CD4-positive, alpha-beta T cell (primary cell): Measurements from ENCODE around the gene STAT2. TPM values are rescaled to one million over a fixed set of nuclear protein-coding genes. Genes with fewer than 3 reads are reported as not detected.
"Not testable (repeated sequence)": the region's sequence is repeated elsewhere in the genome, so short reads cannot be mapped to it uniquely, and the experiment has no call there.

Experiments used
- ATAC-seq: fragments of 200-7000 bp; cut with Tn5 transposase; one replicate; pipeline ENCODE4 v1.10.0; 2022; ENCODE audit warnings: mild to moderate bottlenecking; ENCODE audit not compliant: poor library complexity
- CTCF ChIA-PET: fragments of 350-600 bp; sonication (Branson Sonifier 250); formaldehyde crosslinking; loops from one replicate; lab custom pipeline; 2021; ENCODE audit warnings: antibody characterized with exemption, inconsistent platforms; lab: Charles Lee
- POLR2A ChIA-PET: fragments of 350-600 bp; sonication (Branson Sonifier 250); formaldehyde crosslinking; loops from one replicate; lab custom pipeline; 2021; ENCODE audit warnings: antibody characterized with exemption, inconsistent platforms; lab: Charles Lee
- DNase-seq, 14 experiments: peaks; one replicate each; pipeline ENCODE4 v3.0.0-alpha.2; 2013 to 2020; ENCODE audit warnings: mixed read lengths in 2 of 14
- H3K27ac ChIP-seq, 2 donors: one replicate each; pipeline versions ENCODE4 v1.5.1 to v1.7.0; 2013; ENCODE audit warnings: low read length in 2 of 2, low read depth in 1 of 2, mild to moderate bottlenecking in 1 of 2
- H3K27me3 ChIP-seq, 2 experiments: 1 replicate in 1 of 2; 2 replicates in 1 of 2; pipeline versions ENCODE4 v1.6.1 to v1.7.0; 2013; ENCODE audit warnings: low read length in 2 of 2, control low read depth in 1 of 2, mild to moderate bottlenecking in 1 of 2, moderate library complexity in 1 of 2; ENCODE audit not compliant: insufficient read depth in 2 of 2, control insufficient read depth in 1 of 2
- H3K36me3 ChIP-seq: one replicate; pipeline ENCODE4 v1.6.1; 2013; ENCODE audit warnings: low read length, control low read depth; ENCODE audit not compliant: insufficient read depth
- H3K4me1 ChIP-seq: one replicate; pipeline ENCODE4 v1.6.1; 2013; ENCODE audit warnings: low read length, control low read depth; ENCODE audit not compliant: insufficient read depth
- H3K4me3 ChIP-seq: one replicate; pipeline ENCODE4 v1.5.1; 2013; ENCODE audit warnings: mild to moderate bottlenecking, low read length, moderate library complexity
- H3K9me3 ChIP-seq, 2 experiments: 1 replicate in 1 of 2; 2 replicates in 1 of 2; pipeline versions ENCODE4 v1.6.1 to v1.7.0; 2013; ENCODE audit warnings: low read length in 2 of 2, mild to moderate bottlenecking in 2 of 2, control low read depth in 1 of 2, moderate library complexity in 1 of 2; ENCODE audit not compliant: control insufficient read depth in 1 of 2, insufficient read depth in 1 of 2
- H3K27ac Mint-ChIP-seq: one replicate; pipeline ENCODE4 v1.8.0; 2020; ENCODE audit warnings: mixed read lengths
- H3K27me3 Mint-ChIP-seq: one replicate; pipeline ENCODE4 v1.8.0; 2021; ENCODE audit warnings: mixed read lengths
- H3K36me3 Mint-ChIP-seq: one replicate; pipeline ENCODE4 v1.8.0; 2021; ENCODE audit warnings: low read depth, mixed read lengths
- H3K4me1 Mint-ChIP-seq: one replicate; pipeline ENCODE4 v1.8.0; 2021; ENCODE audit warnings: low read depth, mixed read lengths
- H3K4me3 Mint-ChIP-seq: one replicate; pipeline ENCODE4 v1.8.0; 2020; ENCODE audit warnings: mild to moderate bottlenecking, mixed read lengths
- H3K9me3 Mint-ChIP-seq: one replicate; pipeline ENCODE4 v1.8.0; 2020; ENCODE audit warnings: mixed read lengths
- CTCF ChIP-seq: fragments of 200-600 bp; IDR thresholded peaks from one replicate; pipeline ENCODE4 v1.8.0; 2022; ENCODE audit warnings: antibody characterized with exemption, mild to moderate bottlenecking
- intact Hi-C, 2 experiments: fragments of 100-400 bp; cut with DNase I in 1 of 2; cut with micrococcal nuclease in 1 of 2; formaldehyde crosslinking; loops; one replicate each; pipeline versions ENCODE4 v1.15.1 to v1.9.0; 2023 to 2025; cut with DNase I, micrococcal nuclease
- polyA plus RNA-seq, 2 donors: library from polyadenylated mRNA; unstranded; fragments of 120-200 nt; gene quantifications; one replicate each; pipeline ENCODE4 v1.2.1, GENCODE V29; 2013
- total RNA-seq, 174 experiments: library from RNA in 2 of 174; stranded (reverse) in 2 of 174; gene quantifications; one replicate each; pipeline ENCODE4 v1.2.3 and lab custom pipeline; 2021 to 2026

Gene STAT2
- total RNA-seq (100 to 1,000 TPM; 114 to 125 TPM), total RNA-seq (lab: John Stamatoyannopoulos, UW) (57.2 to 628 (median 193) reads per million in 172 experiments)
- 103 TPM for polyA plus RNA-seq (2013, experiment 1 of 2)
- polyA plus RNA-seq (2013, experiment 2 of 2) = 123 TPM

GRCh38 chr12:56359851-56360767 lies at the start of gene STAT2:
STAT2 (minus strand) TSS chr12:56360107; CDS start chr12:56356571, 3,536 bp downstream.
- intact Hi-C loops = loop anchor here (1.0 to 5.0 kb wide), 8 partner anchors 21 to 277 kb away; partner anchors contain the start of genes CNPY2 (in 1 of the 2), CS (in 1 of the 2) and IL23A (in 1 of the 2)

GRCh38 chr12:56408799-56409417 lies 49.0 kb upstream of the STAT2 start:
- ATAC-seq = no peak
- H3K36me3 ChIP-seq = no peaks in the 10 kb centered on the region
- ChIA-PET CTCF (no interaction called here), POLR2A (no interaction called here)
- TF ChIP-seq CTCF = no peak
- no peaks in the 10 kb centered on the region for H3K36me3 Mint-ChIP-seq
- H3K27ac ChIP-seq = no peak overlapping the region
- H3K9me3 Mint-ChIP-seq = no peaks in the 10 kb centered on the region
- no peaks in the 10 kb centered on the region for H3K4me1 Mint-ChIP-seq
- H3K4me3 Mint-ChIP-seq = no peak overlapping the region
- H3K27me3 ChIP-seq = no peaks in the 10 kb centered on the region
- H3K27me3 Mint-ChIP-seq = no peaks in the 10 kb centered on the region
- H3K4me3 ChIP-seq = no peak overlapping the region
- H3K9me3 ChIP-seq = no peaks in the 10 kb centered on the region
- no peaks in the 10 kb centered on the region for H3K4me1 ChIP-seq
- no peak overlapping the region for H3K27ac Mint-ChIP-seq
- no peak for DNase-seq
- intact Hi-C loops = no loop called here

More at GRCh38 chr12:56359851-56360767, at the start of gene STAT2:
- Histone ChIP-seq H3K27ac (peak within 1 kb of the TSS; percentile 54 to 79), H3K9me3 (no peaks in the 10 kb centered on the region), H3K4me3 (peak within 1 kb of the TSS; percentile 90), H3K27me3 (no peaks in the 10 kb centered on the region), H3K36me3 (peaks cover 13% of the 10 kb centered on the region), H3K4me1 (peaks cover 27% of the 10 kb centered on the region)
- H3K4me3 Mint-ChIP-seq = peak within 1 kb of the TSS; percentile 99
- POLR2A ChIA-PET = interaction anchor here (0.6 to 5.1 kb wide), 43 partner anchors 9 to 1120 kb away, joined by 3 to 150 read pairs (median 6); partner anchors contain the start of genes ARHGAP9, ATP5F1B, CNPY2 and COQ10A
- peaks cover 40% of the 10 kb centered on the region for H3K36me3 Mint-ChIP-seq
- H3K27me3 Mint-ChIP-seq = no peaks in the 10 kb centered on the region
- H3K27ac Mint-ChIP-seq = peak within 1 kb of the TSS; percentile 93
- CTCF ChIA-PET = interaction anchor here (0.6 to 2.9 kb wide), 10 partner anchors 13 to 234 kb away, joined by 3 to 17 read pairs (median 4); partner anchors contain the start of genes CNPY2, IL23A and PAN2
- no peaks in the 10 kb centered on the region for H3K9me3 Mint-ChIP-seq
- H3K4me1 Mint-ChIP-seq = peaks cover 33% of the 10 kb centered on the region
- ATAC-seq (peak; percentile 94), DNase-seq (peak; percentile 97 to 100 (median 99))
- TF ChIP-seq CTCF = no peak

- H3K9me3 Mint-ChIP-seq, CTCF ChIA-PET, ATAC-seq, H3K9me3 ChIP-seq, POLR2A ChIA-PET, DNase-seq, H3K4me1 ChIP-seq, H3K36me3 ChIP-seq, H3K4me1 Mint-ChIP-seq, intact Hi-C loops, H3K27me3 ChIP-seq, H3K36me3 Mint-ChIP-seq, H3K4me3 ChIP-seq, H3K27me3 Mint-ChIP-seq, H3K27ac ChIP-seq, H3K4me3 Mint-ChIP-seq, H3K27ac Mint-ChIP-seq: not testable (repeated sequence)
Measured at GRCh38 chr12:56404227-56404626, 44.3 kb upstream of the STAT2 start.

- intact Hi-C loops, H3K9me3 Mint-ChIP-seq, H3K27me3 Mint-ChIP-seq, DNase-seq, H3K27ac ChIP-seq, H3K4me3 Mint-ChIP-seq, H3K36me3 ChIP-seq, H3K4me3 ChIP-seq, H3K36me3 Mint-ChIP-seq, H3K27ac Mint-ChIP-seq, CTCF ChIA-PET, ATAC-seq, H3K27me3 ChIP-seq, POLR2A ChIA-PET, H3K9me3 ChIP-seq, H3K4me1 Mint-ChIP-seq, H3K4me1 ChIP-seq: not testable (repeated sequence)
Measured at GRCh38 chr12:56401612-56402011, 41.7 kb upstream of the STAT2 start.

GRCh38 chr12:56401125-56401524 lies 41.2 kb upstream of the STAT2 start:
- H3K4me3 Mint-ChIP-seq = not testable (repeated sequence)

More at GRCh38 chr12:56401125-56401524, 41.2 kb upstream of the STAT2 start:
- H3K27me3 ChIP-seq, H3K27ac Mint-ChIP-seq, H3K4me1 Mint-ChIP-seq, H3K4me1 ChIP-seq, intact Hi-C loops, H3K27ac ChIP-seq, CTCF ChIA-PET, H3K9me3 Mint-ChIP-seq, DNase-seq, H3K36me3 ChIP-seq, H3K4me3 ChIP-seq, H3K9me3 ChIP-seq, H3K27me3 Mint-ChIP-seq, POLR2A ChIA-PET, ATAC-seq, H3K36me3 Mint-ChIP-seq: not testable (repeated sequence)
